Subcutaneous adipose tissue (tissue), 4 donors: ENCODE measurements around the gene IRF6. TPM values are rescaled to one million over a fixed set of nuclear protein-coding genes. Genes with fewer than 3 reads are reported as not detected.

Experiments used
- total RNA-seq, 4 donors: library from RNA; depleted of rRNA; stranded (reverse); fragments of >200 nt; gene quantifications; one replicate each; pipeline ENCODE4 v1.1.0, GENCODE V29; 2016
- TF ChIP-seq, protein P1 (sequence below): fragments of 450-650 bp; IDR thresholded peaks from one replicate; pipeline ENCODE4 v1.5.1; 2016; ENCODE audit warnings: low read depth, mild to moderate bottlenecking, control low read depth, antibody characterized with exemption, moderate library complexity

IRF6 gene
- total RNA-seq, 4 donors from 2014 or later = 0.38 to 2.0 (median 1.6) TPM

DNA sequence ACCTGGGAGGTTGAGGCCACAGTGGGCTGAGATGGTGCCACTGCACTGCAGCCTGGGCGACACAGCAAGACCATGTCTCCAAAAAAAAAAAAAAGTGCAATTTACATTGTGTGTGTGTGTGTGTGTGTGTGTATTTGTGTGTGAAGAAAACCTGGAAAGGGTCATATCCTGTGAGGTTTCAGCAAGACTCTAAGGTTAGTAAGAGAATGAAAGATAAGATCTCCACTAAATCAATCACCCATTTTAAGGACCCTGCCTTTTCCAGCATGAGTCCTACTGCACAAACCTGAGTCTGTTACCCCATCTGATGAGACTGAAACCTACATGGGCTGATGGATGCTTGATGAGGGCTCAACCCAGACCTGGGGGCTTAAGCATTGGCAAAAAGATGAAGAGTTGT lies 16.7 kb downstream of the IRF6 start:
- TF ChIP-seq, protein P1, sequence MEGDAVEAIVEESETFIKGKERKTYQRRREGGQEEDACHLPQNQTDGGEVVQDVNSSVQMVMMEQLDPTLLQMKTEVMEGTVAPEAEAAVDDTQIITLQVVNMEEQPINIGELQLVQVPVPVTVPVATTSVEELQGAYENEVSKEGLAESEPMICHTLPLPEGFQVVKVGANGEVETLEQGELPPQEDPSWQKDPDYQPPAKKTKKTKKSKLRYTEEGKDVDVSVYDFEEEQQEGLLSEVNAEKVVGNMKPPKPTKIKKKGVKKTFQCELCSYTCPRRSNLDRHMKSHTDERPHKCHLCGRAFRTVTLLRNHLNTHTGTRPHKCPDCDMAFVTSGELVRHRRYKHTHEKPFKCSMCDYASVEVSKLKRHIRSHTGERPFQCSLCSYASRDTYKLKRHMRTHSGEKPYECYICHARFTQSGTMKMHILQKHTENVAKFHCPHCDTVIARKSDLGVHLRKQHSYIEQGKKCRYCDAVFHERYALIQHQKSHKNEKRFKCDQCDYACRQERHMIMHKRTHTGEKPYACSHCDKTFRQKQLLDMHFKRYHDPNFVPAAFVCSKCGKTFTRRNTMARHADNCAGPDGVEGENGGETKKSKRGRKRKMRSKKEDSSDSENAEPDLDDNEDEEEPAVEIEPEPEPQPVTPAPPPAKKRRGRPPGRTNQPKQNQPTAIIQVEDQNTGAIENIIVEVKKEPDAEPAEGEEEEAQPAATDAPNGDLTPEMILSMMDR = no peak

- TF ChIP-seq, protein P1 = no peak
Measured at GRCh38 chr1:209787551-209787950, 18.4 kb downstream of the IRF6 start.

GRCh38 chr1:209786146-209786545 lies 19.8 kb downstream of the IRF6 start:
- TF ChIP-seq, protein P1 = no peak

DNA sequence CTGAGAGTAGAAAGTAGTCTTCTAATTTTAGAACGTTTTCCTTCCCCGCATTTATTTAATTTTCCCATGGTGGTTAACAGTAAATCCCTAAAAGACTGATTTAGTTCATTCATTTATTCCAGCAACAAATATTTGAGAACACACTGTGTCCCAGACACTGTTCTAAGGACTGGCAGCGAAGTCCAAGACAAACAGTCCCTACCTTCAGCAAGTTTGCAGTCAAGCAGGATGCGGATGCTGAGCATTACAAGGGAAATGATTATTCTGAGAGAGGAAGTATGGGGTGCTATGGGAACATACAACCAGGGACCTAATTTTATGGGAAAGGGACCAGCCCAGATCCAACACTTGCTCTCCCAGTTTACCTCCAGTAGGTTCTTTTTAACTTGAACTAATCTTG lies 20.4 kb downstream of the IRF6 start:
- TF ChIP-seq, protein P1 = no peak

DNA sequence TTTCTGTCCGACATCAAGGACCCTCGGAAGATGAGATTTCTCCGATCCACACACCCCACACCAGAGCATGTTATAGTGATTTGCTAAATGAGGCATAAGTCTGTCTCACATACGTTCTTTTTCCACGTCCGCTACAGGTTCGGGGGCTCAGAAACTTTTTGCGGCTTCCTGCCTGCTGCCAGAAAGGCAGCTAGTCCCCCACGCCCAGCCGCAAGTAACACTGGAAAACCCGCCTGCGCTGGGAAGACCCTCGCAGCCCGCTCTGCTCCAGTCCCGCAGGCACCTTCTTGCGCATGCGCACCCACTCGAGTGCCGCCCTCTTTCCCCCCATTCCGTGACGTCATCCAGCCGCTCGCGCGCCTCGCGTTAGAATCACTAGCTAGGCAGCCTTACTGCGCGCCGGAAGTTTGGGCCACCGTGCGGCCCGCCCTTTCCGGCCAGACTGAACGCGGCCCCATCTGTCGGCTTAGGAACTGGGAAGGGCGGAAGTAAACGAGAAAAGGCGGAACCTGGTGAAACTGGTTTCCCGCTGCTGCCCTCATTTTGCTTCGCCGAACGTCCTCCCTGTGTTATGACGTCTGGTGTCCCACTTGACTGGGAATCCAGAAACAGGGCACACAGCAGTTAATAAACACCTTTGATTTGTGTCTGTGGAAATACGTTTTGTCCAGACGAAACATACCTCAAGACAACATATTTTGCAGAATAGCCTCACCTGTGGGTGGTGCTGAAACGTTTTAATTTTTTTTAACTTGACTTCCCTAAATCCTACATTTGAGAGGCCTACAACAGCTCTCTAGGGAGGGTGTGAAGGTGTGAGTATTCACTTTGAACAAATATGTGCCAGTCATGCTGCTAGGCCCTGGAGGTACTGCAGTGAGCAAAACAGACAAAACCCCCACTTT lies 21.4 kb downstream of the IRF6 start, which contains the start of gene C1orf74:
TSS of gene C1orf74 (minus strand) at position 295 of the 905 bp plus-strand sequence. CDS start 925 bp downstream, outside the sequence.
- TF ChIP-seq, protein P1 = no peak

DNA sequence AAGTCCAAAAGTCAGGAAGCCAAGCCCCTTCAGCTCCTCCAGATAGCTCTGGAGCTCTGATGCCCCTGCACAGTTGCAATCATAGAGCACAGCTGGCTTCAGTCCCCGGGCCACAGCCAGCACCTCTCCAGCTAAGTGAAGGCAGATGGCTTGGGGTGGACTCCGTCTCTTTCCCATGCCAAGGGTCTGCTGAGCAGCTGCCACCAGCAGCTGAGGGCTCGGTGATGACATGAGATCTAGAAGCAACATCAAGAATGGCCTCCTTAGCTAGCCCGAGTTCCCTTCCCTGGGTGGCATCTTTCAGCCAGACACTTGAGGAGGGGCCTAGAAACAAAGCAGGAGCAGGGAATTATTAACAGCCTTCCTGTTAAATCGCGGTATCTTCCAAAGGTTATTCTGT lies 22.6 kb downstream of the IRF6 start:
- TF ChIP-seq, protein P1 = no peak

GRCh38 chr1:209780268-209780667 lies 25.7 kb downstream of the IRF6 start:
- TF ChIP-seq, protein P1 = no peak
